Sigmoid colon (tissue), 7 donors: ENCODE measurements around the gene BTNL2. TPM values are rescaled to one million over a fixed set of nuclear protein-coding genes. Genes with fewer than 3 reads are reported as not detected.

Experiments used
- DNase-seq: peaks from one replicate; pipeline ENCODE4 v3.0.0-alpha.2; 2019
- H3K27ac ChIP-seq, 4 donors: fragments of 200-600 bp; sonication (generic); one replicate each; pipeline ENCODE4 v1.5.1; 2016 to 2019; ENCODE audit warnings: mild to moderate bottlenecking in 1 of 4
- H3K27me3 ChIP-seq, 3 donors: fragments of 200-600 bp; sonication (generic); one replicate each; pipeline ENCODE4 v1.5.1; 2019; ENCODE audit warnings: mild to moderate bottlenecking in 1 of 3
- H3K36me3 ChIP-seq, 4 donors: fragments of 200-600 bp; sonication (generic); one replicate each; pipeline ENCODE4 v1.5.1; 2016 to 2019
- H3K4me1 ChIP-seq, 4 donors: fragments of 200-600 bp; sonication (generic); one replicate each; pipeline ENCODE4 v1.5.1; 2017 to 2019
- H3K4me3 ChIP-seq, 4 donors: fragments of 200-600 bp; sonication (generic); one replicate each; pipeline ENCODE4 v1.5.1; 2017 to 2019; ENCODE audit warnings: mild to moderate bottlenecking in 2 of 4, moderate library complexity in 1 of 4
- H3K9me3 ChIP-seq, 4 donors: fragments of 200-600 bp in 3 of 4; sonication (generic) in 3 of 4; one replicate each; pipeline versions ENCODE4 v1.5.1 to v1.6.1; 2013 to 2019
- CTCF ChIP-seq, 4 experiments: fragments of 450-650 bp in 3 of 4; fragments of 200-600 bp in 1 of 4; IDR thresholded peaks; one replicate each; pipeline ENCODE4 v1.5.1; 2016 to 2019; ENCODE audit warnings: antibody characterized with exemption in 4 of 4, mild to moderate bottlenecking in 3 of 4, moderate library complexity in 2 of 4
- EP300 ChIP-seq, 4 donors: sonication (generic); formaldehyde crosslinking; IDR thresholded peaks; one replicate each; pipeline ENCODE4 v1.6.1; 2017; ENCODE audit warnings: antibody characterized with exemption in 4 of 4
- POLR2A ChIP-seq, 2 donors: fragments of 450-650 bp; IDR thresholded peaks; one replicate each; pipeline ENCODE4 v1.6.1; 2016; ENCODE audit warnings: antibody characterized with exemption in 2 of 2, mild to moderate bottlenecking in 2 of 2, moderate library complexity in 2 of 2
- POLR2AphosphoS5 ChIP-seq, 4 donors: sonication (generic); formaldehyde crosslinking; IDR thresholded peaks; one replicate each; pipeline ENCODE4 v1.6.1; 2017; ENCODE audit warnings: antibody characterized with exemption in 4 of 4
- whole genome bisulfite sequencing, 2 donors: extraction: QIAGEN DNeasy Blood & Tissue Kit; methylation state at CpG; one replicate each; pipeline ENCODE4 v1.1.7; 2013; 5-methylcytosine and 5-hydroxymethylcytosine counted together
- intact Hi-C: fragments of 100-400 bp; cut with DNase I; formaldehyde crosslinking; loops from one replicate; pipeline ENCODE4 v1.15.1; 2023
- polyA plus RNA-seq, 3 donors: library from polyadenylated mRNA; stranded (reverse); fragments of 200-250 nt; gene quantifications; one replicate each; pipeline ENCODE4 v1.2.3, GENCODE V29; 2013
- total RNA-seq, 4 donors: library from RNA; depleted of rRNA; stranded (reverse); fragments of >200 nt; gene quantifications; one replicate each; pipeline ENCODE4 v1.1.0, GENCODE V29; 2016
- donor health status: healthy with polysubstance abuse.
- donor health status: Bipolar disorder and iron deficiency.
- donor health status: healthy.

BTNL2 gene
- total and polyA plus RNA-seq, 7 donors: not detected

DNA sequence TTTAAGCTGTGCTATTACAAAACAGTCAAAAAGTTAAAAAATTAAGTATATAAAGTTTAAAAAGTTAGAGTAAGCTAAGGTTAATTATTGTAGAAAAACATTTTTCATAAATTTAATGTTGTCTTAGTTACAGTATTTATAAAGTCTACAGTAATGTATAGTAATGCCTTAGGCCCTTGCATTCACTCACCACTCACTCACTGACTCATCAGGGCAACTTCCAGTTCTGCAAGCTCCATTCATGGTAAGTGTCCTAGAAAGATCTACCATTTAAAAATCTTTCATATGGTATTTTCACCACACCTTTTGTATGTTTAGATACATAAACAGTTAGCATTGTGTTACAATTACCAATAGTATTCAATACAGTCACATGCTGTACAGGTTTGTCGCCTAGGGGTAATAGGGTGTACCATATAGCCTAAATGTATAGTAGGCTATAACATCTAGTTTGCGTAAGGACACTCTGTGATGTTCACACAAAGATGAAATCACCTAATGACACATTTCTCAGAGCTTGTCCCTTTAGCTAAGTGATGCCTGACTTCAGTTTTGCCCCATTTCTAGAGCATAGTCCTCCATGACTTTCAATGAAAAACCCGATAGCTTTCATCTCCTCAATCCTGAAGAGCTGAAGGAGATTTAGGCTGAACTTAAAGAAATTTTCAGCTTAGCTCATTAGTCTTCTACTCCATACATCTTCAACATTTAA is 17.8 kb upstream of the BTNL2 start:
- no peaks in the 10 kb centered on the region for H3K4me1 ChIP-seq
- WGBS, 2 donors: 77 to 98% methylated on average over 3 of the region's 3 CpGs
- TF ChIP-seq EP300 (IDR thresholded peaks at IDR 0.05) (no peak), POLR2A (IDR thresholded peaks at IDR 0.05) (no peak)
- intact Hi-C loops: no loop called here
- DNase-seq: no peak
- H3K36me3 ChIP-seq: no peaks in the 10 kb centered on the region
- peaks cover 0 to 7% (median 0%) of the 10 kb centered on the region in 3 donors for H3K27me3 ChIP-seq
- no peak overlapping the region for H3K4me3 ChIP-seq
- no peak overlapping the region for H3K27ac ChIP-seq
- H3K9me3 ChIP-seq: no peaks in the 10 kb centered on the region

DNA sequence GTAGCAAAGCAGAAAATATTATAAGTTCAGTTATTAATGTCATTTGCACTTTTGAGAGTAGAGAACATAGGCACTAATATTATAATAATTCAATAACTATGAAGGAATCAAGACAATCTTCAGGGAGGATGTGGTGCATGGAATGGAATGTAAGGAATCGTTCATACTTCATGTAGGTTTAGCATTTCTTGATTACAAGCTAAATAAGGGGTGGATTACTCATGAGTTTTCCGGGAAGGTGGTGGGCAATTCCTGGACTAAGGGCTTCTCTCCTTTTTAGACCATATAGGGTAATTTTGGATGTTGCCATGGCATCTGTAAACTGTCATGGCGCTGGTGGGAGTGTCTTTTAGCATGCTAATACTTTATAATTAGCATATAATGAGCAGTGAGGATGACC is 9.1 kb upstream of the BTNL2 start:
- H3K27ac ChIP-seq: no peak overlapping the region
- TF ChIP-seq POLR2AphosphoS5 (IDR thresholded peaks at IDR 0.05) (no peak), POLR2A (IDR thresholded peaks at IDR 0.05) (no peak), CTCF (IDR thresholded peaks at IDR 0.05) (no peak), EP300 (IDR thresholded peaks at IDR 0.05) (no peak)
- intact Hi-C loops: no loop called here
- H3K4me3 ChIP-seq: peak overlapping the region in 1 of 4 donors; percentile 13
- H3K4me1 ChIP-seq: peaks cover 0 to 8% (median 3%) of the 10 kb centered on the region in 4 donors
- no peaks in the 10 kb centered on the region for H3K9me3 ChIP-seq
- no peaks in the 10 kb centered on the region for H3K36me3 ChIP-seq
- WGBS, 2 donors: 50 to 87% methylated on average over 3 of the region's 3 CpGs
- no peak for DNase-seq
- peaks cover 9 to 69% (median 13%) of the 10 kb centered on the region in 3 donors for H3K27me3 ChIP-seq

- Histone ChIP-seq H3K27me3 (peaks cover 9 to 69% (median 13%) of the 10 kb centered on the region in 3 donors), H3K4me1 (peaks cover 0 to 8% (median 3%) of the 10 kb centered on the region in 4 donors), H3K4me3 (peak overlapping the region in 1 of 4 donors; percentile 13), H3K36me3 (no peaks in the 10 kb centered on the region), H3K9me3 (no peaks in the 10 kb centered on the region), H3K27ac (no peak overlapping the region)
- intact Hi-C loops: loop anchor here (2.0 kb wide), 1 partner anchor 381 kb away; no protein-coding TSS in a partner anchor
- 9 to 14% methylated on average over 13 of the region's 13 CpGs for WGBS, 2 donors
- TF ChIP-seq POLR2AphosphoS5 (IDR thresholded peaks at IDR 0.05): peak in 1 of 4 donors; percentile 28
- no peak for TF ChIP-seq EP300 (IDR thresholded peaks at IDR 0.05)
- TF ChIP-seq CTCF (IDR thresholded peaks at IDR 0.05): peak; percentile 76 to 99 (median 96)
- DNase-seq: peak; percentile 84
Measured at GRCh38 chr6:32415521-32416019, 8.6 kb upstream of the BTNL2 start.

- intact Hi-C loops: loop anchor here (1.0 to 5.0 kb wide), 4 partner anchors 169 to 454 kb away; no protein-coding TSS in a partner anchor
- DNase-seq: peak; percentile 88
- TF ChIP-seq POLR2A (IDR thresholded peaks at IDR 0.05): no peak
- TF ChIP-seq CTCF (IDR thresholded peaks at IDR 0.05): peak; percentile 74 to 97 (median 84)
- Histone ChIP-seq H3K9me3 (no peaks in the 10 kb centered on the region), H3K27ac (no peak overlapping the region), H3K27me3 (peaks cover 9 to 72% (median 13%) of the 10 kb centered on the region in 3 donors), H3K4me1 (peaks cover 0 to 8% (median 3%) of the 10 kb centered on the region in 4 donors), H3K36me3 (no peaks in the 10 kb centered on the region), H3K4me3 (no peak overlapping the region)
- WGBS, 2 donors: 4 to 7% methylated on average over 11 of the region's 11 CpGs
Measured at GRCh38 chr6:32413427-32414047, 6.6 kb upstream of the BTNL2 start.
